ENCODE data around the gene HVCN1.
A peak's percentile ranks its signal among the peaks of the same experiment; 100 is the strongest.
"Not testable (repeated sequence)": the region's sequence is repeated elsewhere in the genome, so short reads cannot be mapped to it uniquely, and the experiment has no call there.

Gene HVCN1

DNA sequence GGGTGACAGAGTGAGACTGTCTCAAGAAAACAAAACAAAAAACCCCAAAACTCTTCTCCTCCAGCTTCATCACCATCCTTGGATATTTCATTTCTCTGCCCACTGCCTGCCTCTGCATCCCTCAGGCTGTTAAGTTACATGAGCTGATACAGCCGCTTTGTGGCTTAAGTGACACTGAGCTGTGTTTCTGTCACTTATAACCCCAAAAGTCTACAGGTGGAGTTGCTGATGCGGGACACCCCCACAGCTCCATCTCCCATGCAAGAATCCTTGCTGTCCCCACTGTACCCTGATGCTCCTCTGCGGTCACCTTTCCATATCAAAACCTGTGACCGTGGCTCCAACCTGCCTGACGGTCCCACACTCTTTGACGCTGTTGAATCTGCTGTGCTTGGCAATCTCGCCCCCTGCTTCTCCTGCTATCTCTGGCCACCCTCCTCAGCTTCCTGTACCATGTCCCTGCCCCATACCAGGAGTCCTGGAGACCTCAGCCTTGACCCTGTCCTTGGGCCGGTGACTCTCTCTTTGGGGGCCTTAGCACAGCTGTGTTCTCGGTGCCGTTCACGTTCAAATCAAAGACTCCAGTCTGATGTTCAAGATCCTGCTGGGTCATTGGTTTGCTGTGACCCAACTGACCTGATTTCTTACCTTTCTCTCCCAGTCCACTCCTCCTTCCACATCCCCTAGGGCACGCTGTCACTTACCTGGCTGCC lies 20.3 kb downstream of the HVCN1 start:
- DNase-seq (ENCODE audit: low read depth) = no peak

DNA sequence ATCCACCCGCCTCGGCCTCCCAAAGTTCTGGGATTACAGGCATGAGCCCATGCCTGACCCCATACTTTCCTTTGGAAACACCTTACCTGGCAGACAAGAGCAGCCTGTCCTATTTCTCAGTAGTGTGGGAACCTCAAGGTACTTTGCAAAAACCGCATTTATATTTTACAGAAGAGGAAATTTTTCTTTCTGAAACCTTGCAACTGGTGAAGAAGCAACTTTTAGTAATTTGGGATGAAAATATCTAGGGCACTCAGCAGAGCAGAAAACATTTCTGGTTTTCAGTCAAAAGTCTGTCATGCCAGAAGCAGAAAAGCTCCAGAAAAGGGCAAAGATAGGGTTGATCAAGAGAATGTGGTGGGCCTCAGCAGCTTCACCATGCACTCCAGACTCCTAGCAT lies 21.2 kb downstream of the HVCN1 start:
- no peak for DNase-seq (ENCODE audit: low read depth)

DNA sequence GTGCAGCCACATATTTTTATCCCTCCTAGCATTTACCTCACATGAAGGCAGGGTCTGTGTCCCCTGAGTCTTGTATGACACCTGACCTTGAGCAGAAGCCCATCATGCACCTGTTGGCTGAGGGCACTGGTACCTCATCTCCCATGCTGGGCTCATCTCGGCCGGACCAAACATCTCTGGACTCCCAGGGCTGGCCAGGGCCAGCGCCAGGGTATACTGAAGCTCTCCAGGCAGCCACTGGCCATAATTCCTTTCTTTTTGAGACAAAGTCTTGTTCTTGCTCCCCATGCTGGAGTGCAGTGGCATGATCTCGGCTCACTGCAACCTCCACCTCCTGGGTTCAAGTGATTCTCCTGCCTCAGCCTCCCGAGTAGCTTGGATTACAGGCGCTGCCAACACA lies 22.0 kb downstream of the HVCN1 start:
- no peak for DNase-seq (ENCODE audit: low read depth)

DNA sequence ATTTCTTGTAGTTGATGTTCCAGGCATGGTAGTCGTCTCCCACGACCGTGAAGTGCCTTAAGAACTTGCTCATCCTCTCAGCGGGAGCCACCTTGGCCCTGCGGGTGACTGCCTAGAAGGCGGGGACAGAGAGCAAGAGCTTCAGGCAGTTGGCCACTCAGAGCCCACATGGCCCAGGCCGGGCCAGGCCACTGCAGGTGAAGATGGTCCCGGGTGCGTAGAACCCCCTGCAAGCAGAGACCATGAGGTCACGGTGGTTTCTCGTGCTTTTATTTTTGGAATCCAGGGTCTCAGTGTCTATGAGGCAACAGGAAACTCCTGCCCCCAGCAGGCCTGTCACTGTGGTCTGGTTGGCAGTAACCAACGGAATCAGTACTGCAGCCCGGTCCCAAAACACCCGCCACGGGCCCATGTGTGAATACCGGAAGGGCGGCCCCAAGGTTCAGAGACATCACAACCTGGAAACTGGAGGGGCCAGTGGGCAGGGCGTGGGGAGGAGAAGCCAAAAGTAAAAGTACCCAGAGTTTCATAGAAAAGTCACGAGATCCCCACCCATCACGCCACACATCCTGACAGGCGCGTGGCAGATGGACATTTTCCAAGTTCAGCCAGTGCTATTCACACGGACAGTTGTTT lies 27.5 kb downstream of the HVCN1 start:
- DNase-seq (ENCODE audit: low read depth) = peak; percentile 15

DNA sequence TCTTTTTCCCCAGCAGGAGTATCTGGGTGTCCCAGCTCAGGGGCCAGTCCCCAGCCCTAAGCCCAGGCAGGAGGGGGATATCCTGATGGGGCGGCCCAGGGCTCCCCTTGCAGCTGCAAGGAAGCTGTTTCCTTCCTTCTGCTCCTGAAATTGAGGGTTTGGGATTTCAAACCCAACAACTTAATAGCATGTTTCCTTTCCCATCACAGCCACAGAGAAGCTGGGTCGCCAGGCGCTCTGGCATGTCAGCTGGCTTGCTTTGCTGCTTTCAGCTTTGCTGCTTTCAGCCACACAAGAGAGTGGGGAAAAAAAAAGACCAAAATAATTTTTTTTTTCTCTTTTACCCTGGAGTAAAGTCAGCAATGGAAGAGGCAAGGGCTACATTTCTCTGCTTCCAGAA lies 30.0 kb downstream of the HVCN1 start:
- DNase-seq (ENCODE audit: low read depth) = no peak

DNA sequence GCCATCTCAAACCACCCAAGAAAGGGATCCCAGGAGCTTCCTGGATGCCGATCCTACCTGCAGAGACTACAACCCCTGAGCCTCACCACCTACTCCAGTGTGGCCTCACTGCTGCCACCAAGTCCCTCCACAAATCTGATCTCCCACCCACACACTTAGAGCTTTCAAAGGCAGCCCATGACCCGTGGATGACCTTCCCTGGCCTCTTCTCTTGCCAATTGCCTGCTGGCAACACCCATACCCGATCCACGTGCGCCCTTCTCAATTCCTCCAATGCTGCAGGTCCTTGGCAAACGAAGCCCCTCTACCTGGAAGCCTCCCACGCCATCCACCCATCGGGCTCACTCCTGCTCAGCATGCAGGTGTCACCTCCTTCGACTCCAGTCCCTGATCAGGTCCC lies 30.7 kb downstream of the HVCN1 start:
- DNase-seq (ENCODE audit: low read depth) = no peak

DNA sequence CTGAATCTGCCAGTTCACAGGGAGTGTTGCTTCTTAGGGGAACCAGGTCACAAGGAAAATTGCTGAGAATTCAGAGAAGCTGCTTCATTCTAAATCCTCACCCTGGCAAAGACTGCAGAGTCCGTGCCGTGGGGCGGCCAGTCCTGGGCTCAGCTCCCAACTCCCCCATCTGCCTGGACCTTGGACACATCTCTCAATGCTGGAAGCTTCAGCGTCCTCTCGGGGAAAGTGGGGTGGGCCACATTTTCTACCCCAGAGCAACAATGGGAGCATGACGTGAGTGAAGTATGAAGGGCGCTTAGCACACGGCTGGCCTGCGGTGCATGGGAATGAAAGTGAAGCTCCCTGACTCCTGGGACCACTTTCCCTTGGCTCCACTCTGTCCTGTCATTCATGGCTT lies 31.2 kb downstream of the HVCN1 start:
- no peak for DNase-seq (ENCODE audit: low read depth)

DNA sequence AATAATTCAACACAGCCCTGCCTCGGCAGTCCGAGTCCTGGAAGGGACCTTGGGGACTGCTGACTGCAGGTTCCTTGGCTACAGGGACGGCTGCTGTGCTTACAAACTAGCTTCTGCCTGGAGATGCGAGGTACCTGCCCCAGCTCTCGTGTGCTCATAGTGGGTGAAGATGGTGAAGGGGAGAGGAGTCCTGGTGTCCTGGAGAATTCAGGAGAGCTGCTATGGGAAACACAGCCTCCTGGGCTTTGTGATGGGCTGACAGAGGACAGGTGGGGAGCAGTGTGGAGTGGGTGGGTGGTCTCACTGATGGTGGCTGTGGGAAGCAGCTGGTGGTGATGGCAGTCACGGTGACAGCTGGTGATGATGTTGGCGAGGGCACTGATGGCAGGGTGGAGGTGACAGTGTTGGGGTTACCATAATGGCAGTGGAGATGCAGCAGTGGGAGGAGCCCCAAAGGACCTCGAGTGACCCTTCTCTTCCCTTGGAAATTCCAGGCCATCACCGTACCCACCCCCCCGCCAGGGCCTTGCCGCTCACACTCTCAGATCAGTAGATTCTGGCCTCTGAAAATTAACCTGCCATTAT lies 32.8 kb downstream of the HVCN1 start:
- no peak for DNase-seq (ENCODE audit: low read depth)

DNA sequence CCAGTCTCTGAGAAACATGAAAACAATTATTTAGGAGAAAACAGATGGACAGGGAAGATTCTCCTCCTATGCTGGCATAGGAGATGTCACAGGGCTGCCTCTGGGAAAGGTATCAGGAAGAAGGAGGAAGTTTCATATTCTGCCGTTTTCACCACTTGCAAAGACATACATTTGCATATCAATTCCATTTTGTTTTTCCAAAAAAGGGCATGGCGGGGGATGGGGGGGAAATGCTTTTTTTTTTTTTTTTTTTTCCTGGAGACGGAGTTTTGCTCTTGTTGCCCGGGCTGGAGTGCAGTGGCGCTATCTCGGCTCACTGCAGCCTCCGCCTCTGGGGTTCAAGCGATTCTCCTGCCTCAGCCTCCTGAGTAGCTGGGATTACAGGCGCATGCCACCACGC lies 34.7 kb downstream of the HVCN1 start:
- DNase-seq (ENCODE audit: low read depth) = not testable (repeated sequence)

DNA sequence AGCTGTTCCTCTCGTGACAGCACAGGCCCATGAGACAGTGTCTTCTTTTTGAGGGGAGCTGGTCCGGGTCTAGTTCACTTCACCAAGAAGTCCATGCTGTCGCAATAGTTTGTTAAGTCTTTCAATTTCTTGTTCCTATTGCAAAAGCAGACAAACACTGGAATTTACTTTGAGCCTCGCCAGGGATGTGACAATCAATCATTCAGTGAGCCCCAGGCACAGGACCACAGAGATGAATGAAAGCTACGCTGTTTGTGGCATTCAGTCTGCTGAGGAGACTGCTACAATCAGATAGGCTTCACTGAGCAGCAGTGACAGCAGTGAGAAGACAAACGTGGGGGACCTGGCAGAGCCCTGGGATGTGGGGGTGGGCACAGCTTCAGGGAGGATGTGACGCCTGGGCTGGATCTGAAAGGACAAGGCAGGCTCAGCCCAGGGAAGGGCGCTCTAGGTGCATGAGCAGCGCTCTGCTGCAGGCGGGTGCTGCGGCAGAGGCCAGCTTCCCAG lies 39.5 kb downstream of the HVCN1 start:
- DNase-seq (ENCODE audit: low read depth) = no peak

DNA sequence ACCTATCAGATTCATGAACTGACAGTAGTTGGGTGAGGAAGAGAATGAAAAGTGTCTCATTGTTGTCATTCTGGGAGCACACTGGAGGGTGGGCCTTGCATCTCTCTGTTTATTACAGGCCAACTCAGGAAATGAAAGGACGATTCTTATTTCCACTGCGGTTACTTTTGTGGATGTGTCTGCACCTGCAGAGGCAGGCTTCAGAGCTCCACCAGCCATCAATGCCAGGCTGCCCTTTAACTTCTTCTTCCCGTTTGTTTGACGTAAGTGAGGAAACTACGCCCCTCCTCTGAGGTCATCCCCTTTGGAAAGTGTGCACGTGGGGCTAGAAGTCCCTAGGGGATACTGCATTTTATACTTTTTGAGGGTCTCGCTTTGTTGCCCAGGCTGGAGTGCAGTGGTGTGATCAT lies 41.3 kb downstream of the HVCN1 start:
- DNase-seq (ENCODE audit: low read depth) = no peak

DNA sequence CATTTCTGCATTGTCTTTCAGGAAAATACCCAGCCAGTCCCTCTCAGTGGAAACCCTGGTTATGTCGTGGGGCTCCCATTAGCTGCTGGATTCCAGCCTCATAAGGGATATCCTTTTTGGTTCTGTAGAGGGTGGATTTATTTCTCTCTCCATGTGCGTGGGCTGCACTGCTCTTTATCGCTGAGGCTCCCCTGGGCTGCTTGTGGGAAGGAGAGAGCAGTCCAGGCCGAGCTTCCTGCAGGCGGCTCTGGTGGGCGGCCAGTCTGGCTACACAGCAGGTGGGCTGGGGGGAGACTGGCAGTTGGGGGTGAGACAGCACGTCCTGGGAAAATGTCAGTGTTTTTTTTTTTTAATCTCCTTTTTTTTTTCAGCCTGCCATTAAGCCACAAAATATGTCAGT lies 47.4 kb downstream of the HVCN1 start:
- no peak for DNase-seq (ENCODE audit: low read depth)

DNA sequence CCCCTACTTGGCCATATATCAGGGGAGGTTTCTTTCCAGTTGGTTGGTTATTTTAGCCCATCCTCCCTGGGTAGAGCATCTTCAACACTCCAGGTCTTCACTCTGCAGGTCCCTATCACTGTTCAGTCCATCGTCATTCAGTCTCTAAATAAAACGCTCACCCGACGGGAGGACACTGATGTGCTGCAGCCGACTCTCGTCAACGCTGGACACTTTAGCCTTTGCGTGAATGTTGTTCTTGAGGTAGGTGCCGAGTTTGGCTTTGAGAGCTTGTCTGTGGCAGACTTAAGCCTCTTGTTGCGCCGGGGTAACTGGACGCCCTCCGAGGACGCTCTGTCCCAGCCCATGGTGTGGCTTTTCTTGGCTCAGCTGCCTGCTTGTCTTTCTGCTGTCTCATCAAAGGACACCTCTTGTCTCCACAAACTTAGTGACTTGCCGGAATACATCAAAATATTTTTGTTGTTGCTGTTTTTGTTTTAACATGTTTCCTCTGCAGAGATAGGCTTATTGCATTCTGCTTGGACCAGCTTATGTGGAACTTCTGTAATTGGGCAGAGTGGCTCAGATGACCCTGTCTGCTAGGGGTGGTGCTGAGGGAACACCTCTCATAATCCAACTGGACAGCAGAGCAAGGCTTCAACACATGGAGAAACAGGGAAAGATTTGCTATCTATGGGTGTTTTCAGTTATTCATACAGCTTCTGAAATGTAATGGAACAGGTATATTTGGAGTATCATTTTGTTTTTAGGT lies 48.5 kb downstream of the HVCN1 start:
- DNase-seq (ENCODE audit: low read depth) = no peak

DNA sequence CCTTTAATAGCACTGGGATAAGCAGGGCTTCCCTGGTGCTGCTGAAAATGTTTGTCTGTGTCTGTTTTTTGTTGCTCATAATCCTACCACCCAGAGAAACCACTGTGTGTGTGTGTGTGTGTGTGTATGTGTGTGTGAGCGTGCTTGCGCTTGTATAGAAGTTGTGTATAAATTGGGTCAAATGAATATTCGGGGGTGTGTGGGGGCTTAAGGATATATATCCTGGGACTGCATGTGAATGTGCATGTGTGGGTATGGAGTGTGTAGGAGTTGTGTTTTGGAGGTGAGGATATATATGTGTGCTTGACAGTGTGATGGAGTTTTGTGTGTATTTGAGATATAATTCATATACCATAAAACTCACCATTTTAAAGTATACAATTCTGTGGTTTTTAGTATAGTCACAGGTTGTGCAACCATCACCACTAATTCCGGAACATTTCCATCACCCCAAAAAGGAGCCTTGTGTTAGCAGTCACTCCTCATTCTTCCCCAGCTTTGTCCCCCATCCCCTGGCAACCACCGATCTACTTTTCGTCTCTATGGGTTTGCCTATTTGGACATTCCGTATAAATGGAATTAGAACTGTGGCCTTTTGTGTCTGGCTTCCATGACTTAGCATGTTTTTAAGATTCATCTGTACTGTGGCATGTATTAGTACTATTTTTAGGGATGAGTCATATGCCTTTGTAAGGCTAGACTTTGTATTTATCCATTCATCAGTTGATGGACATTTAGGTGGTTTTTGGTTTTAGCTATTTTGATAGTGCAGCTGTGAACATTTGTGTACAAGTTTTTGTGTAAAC lies 49.4 kb downstream of the HVCN1 start:
- no peak for DNase-seq (ENCODE audit: low read depth)

DNA sequence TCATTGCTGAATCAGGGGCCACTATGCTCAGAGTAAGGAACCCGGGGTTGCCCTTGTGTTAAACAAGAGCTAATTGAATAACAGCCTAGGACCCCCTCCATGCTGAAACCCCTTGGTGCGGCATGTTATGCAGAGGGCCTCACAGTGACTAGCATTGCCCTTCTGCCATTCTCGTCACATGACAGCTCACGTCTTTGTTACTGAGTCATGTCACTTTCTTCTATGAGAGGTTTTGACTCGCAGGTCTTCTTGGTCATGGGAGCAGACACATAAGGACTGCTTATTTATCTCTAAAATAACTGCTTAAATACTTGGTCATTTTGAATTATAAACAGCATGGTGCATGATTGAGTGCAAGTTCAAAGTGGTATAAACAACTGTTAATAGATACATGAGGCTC lies 50.1 kb downstream of the HVCN1 start:
- no peak for DNase-seq (ENCODE audit: low read depth)

DNA sequence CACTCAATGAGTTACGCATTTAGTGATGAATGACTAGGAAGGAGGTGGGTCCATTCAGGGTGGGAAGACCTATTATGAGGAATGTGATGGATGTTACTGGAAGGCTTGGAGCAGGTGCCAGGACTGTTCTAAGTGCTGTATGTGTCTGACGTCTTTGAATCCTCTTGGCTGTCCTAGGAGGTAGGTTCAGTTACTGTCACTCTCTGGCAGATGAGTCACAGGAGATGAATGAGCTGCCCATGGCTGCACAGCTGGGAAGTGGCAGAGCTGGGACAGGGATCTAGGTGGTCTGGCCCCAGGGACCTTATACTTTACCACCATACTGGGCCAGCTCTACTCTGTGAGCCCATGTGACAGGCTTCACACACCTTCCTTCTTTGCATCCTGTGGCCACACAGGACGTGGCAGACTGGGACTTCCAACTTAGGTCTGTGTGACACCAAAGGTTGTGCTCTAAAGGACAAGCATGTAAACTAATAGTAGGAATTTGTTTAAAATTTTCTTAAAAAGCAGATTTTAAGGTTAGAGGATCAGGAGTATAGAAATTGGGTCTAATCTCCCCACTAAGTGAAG lies 51.0 kb downstream of the HVCN1 start:
- DNase-seq (ENCODE audit: low read depth) = no peak

DNA sequence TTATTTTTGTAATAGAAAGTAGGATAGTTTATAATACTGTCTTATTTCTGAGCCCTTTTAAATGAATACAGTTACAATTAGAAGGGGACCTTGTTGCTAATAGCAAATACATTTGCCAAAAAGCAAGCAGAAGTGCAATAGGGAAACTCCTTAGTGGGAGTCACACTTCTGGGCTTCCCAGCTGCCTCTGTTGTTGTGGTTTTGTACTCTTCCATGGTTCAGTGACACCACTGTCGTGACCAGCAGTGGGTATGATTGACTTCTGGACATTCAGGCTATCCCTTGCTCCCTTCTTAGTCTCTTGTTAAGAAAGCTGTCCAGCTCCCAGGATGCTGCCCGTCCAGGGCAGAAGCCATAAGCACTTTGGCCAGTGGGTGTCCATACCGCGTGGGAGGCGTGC lies 52.4 kb downstream of the HVCN1 start:
- DNase-seq (ENCODE audit: low read depth) = no peak

DNA sequence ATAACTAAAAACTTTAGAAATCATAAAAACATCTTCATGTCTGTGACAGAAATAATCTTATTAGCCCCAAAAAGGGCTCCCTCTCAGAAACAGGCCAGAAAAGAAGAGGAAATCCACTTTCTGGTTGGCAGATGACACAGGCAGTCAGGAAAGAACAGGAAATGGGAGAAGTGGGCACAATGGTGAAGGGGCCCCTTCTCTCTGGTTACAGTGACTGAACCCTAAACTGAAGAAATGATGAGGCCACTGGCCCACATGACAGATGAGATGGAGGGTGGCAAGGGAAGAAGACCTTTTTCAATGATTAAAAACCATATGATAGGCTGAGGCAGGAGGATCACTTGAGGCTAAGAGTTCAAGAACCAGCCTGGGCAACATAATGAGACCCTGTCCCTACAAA lies 53.9 kb downstream of the HVCN1 start:
- no peak for DNase-seq (ENCODE audit: low read depth)

DNA sequence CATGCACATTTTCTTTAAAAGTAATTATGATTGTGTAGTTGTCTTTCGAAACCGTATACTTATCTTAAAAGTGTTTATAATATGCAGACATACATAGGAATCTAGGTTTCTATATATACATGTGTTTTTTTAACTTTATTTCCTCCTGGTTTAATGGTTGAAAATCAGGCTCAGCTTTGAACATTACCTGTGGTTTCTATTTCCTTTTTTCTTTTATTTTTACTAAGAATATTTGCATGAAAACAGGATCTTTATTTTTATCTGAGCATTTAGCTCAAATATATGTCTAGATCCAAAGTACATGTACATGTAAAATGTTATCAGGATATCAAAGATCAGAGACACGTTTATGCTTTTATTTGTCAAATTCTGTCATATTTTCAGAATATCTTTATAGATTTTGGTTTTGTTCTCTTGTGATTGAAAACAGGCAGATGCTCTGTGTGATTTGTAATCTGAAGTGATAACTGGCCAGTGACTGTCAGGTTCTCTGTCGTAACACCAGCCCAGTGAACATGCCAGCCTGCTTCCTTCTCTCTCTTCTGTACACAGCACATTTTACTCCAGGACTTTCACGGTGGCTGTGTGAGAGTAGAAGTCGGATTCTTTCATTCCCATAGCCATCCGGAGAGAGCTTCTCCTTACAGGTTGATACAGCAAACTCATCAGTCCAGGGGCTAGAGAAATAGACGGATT lies 61.3 kb downstream of the HVCN1 start:
- no peak for DNase-seq (ENCODE audit: low read depth)

DNA sequence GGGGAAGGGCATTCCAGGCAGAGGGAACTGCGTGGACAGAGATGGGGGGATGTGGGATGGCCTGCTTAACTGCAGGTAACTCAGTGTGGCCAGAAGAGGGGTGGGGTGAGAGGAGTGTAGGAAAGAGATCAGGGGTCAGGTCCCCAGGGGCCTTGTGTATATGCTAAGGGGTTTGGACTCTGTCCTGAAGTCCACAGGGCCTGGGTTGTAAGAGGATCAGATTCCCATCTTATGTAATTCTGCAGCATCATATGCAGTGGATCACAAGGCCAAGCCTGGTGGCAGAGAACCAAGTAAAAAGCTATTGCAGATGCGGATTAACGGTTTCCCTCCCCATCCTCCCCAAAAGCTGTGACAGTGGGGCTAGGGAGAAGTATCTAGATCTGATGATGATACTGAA lies 66.3 kb downstream of the HVCN1 start:
- DNase-seq (ENCODE audit: low read depth) = no peak

DNA sequence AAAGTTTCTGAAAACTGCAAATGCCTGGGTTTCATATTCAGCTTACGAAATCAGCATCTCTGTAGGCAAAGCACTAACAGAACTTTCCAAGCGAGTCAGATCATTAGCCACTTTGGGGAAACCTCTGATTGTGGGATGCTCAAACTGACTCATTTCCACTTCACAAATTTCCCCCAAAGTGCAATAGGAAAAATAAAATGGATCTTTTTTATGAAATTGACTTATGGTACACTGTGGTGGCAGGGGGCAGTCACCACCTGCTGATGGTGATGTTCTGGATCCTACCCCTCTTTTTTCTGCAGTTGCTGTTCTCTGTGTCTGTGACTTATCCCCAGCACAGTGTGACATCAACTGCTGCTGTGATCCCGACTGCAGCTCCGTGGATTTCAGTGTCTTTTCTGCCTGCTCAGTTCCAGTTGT lies 69.4 kb downstream of the HVCN1 start:
- no peak for DNase-seq (ENCODE audit: low read depth)
